HepG2 (cell line): Measurements from ENCODE around the gene TPPP2. TPM values are rescaled to one million over a fixed set of nuclear protein-coding genes. Genes with fewer than 3 reads are reported as not detected.
A peak's percentile ranks its signal among the peaks of the same experiment; 100 is the strongest.

Source experiments
- ARNT ChIP-seq: fragments of 450-650 bp; IDR thresholded peaks from 2 replicates; pipeline ENCODE4 v1.6.1; 2017
- ESRRA ChIP-seq: sonication (generic); formaldehyde crosslinking; IDR thresholded peaks from 2 replicates; pipeline ENCODE4 v1.5.1; 2020; ENCODE audit warnings: mild to moderate bottlenecking, low read depth, missing genetic modification reagents
- GATAD2A ChIP-seq: IDR thresholded peaks from 2 replicates; pipeline ENCODE4 v1.6.1; 2016
- ISX ChIP-seq: sonication (generic); formaldehyde crosslinking; conservative IDR thresholded peaks from 2 replicates; pipeline ENCODE4 v1.5.0; 2020; ENCODE audit warnings: missing genetic modification reagents
- JUNB ChIP-seq: sonication (generic); formaldehyde crosslinking; IDR thresholded peaks from 2 replicates; pipeline ENCODE4 v1.8.0; 2022; ENCODE audit warnings: missing genetic modification reagents, mild to moderate bottlenecking, borderline replicate concordance
- KAT2B ChIP-seq: fragments of 150-350 bp; IDR thresholded peaks from 2 replicates; pipeline ENCODE4 v1.6.1; 2014; ENCODE audit warnings: low read depth, low read length, borderline replicate concordance
- POLR2G ChIP-seq: fragments of 200-400 bp; formaldehyde crosslinking; IDR thresholded peaks from 2 replicates; pipeline ENCODE4 v1.6.1; 2018; ENCODE audit warnings: mild to moderate bottlenecking, low read depth, low read length, moderate library complexity
- PRDM15 ChIP-seq: sonication (generic); formaldehyde crosslinking; IDR thresholded peaks from 2 replicates; pipeline ENCODE4 v1.4.0; 2020; ENCODE audit warnings: missing genetic modification reagents
- REL ChIP-seq: sonication (generic); formaldehyde crosslinking; conservative IDR thresholded peaks from 2 replicates; pipeline ENCODE4 v1.8.0; 2022; ENCODE audit warnings: mild to moderate bottlenecking, missing genetic modification reagents, moderate library complexity
- SALL2 ChIP-seq: sonication (generic); formaldehyde crosslinking; IDR thresholded peaks from 2 replicates; pipeline ENCODE4 v1.8.1; 2023; ENCODE audit warnings: mild to moderate bottlenecking, missing genetic modification reagents, inconsistent platforms
- SKI ChIP-seq: fragments of 450-650 bp; IDR thresholded peaks from one replicate; pipeline ENCODE4 v1.6.1; 2018; ENCODE audit warnings: mild to moderate bottlenecking; ENCODE audit not compliant: partially characterized antibody
- STAG1 ChIP-seq: sonication (generic); formaldehyde crosslinking; IDR thresholded peaks from 2 replicates; pipeline ENCODE4 v1.4.0; 2020; ENCODE audit warnings: missing genetic modification reagents
- TBX3 ChIP-seq: fragments of 450-650 bp; IDR thresholded peaks from 2 replicates; pipeline ENCODE4 v1.6.1; 2017; ENCODE audit warnings: antibody characterized with exemption, mild to moderate bottlenecking, inconsistent platforms, borderline replicate concordance
- TCF7 ChIP-seq: sonication (generic); IDR thresholded peaks from 2 replicates; pipeline ENCODE4 v1.6.1; 2016; ENCODE audit warnings: antibody characterized with exemption, low read depth
- THAP11 ChIP-seq: IDR thresholded peaks from 2 replicates; pipeline ENCODE4 v1.6.1; 2016; ENCODE audit warnings: missing biosample characterization, missing genetic modification reagents
- ZNF33B ChIP-seq: sonication (generic); formaldehyde crosslinking; IDR thresholded peaks from 2 replicates; pipeline ENCODE4 v1.5.1; 2020; ENCODE audit warnings: mild to moderate bottlenecking, missing genetic modification reagents
- ZNF547 ChIP-seq: sonication (generic); formaldehyde crosslinking; IDR thresholded peaks from 2 replicates; pipeline ENCODE4 v1.5.1; 2020; ENCODE audit warnings: mild to moderate bottlenecking, missing genetic modification reagents
- ZNF569 ChIP-seq: sonication (generic); formaldehyde crosslinking; IDR thresholded peaks from 2 replicates; pipeline ENCODE4 v1.5.0; 2020; ENCODE audit warnings: mild to moderate bottlenecking, missing genetic modification reagents, moderate library complexity, borderline replicate concordance
- ZNF619 ChIP-seq: sonication (generic); formaldehyde crosslinking; IDR thresholded peaks from 2 replicates; pipeline ENCODE4 v1.4.0; 2020; ENCODE audit warnings: mild to moderate bottlenecking, missing genetic modification reagents
- ZNF784 ChIP-seq: sonication (generic); formaldehyde crosslinking; IDR thresholded peaks from 2 replicates; pipeline ENCODE4 v1.5.1; 2020; ENCODE audit warnings: missing genetic modification reagents, mild to moderate bottlenecking, borderline replicate concordance
- polyA plus RNA-seq, 8 experiments: library from polyadenylated mRNA; depleted of rRNA in 3 of 8; stranded (reverse) in 7 of 8; unstranded in 1 of 8; fragments of >200 nt; fragmentation: Illumina TruSeq in 4 of 8; extraction: Trizol in 4 of 8; gene quantifications; 2 replicates each; pipeline versions ENCODE4 v1.2.1 to v1.2.3, GENCODE V29; 2011 to 2016; ENCODE audit warnings: low read depth in 4 of 8, missing spikeins in 1 of 8, mixed read lengths in 1 of 8; ENCODE audit not compliant: insufficient read depth in 1 of 8
- total RNA-seq, 5 experiments: library from RNA; depleted of rRNA; stranded (reverse); fragments of >200 nt; fragmentation: Illumina TruSeq; extraction: Trizol; gene quantifications; 2 replicates each; pipeline ENCODE4 v1.2.3, GENCODE V29; 2016; ENCODE audit warnings: low read depth in 1 of 5
- TF ChIP-seq, protein P1 (sequence below): IDR thresholded peaks from 2 replicates; pipeline ENCODE4 v1.6.1; 2016; ENCODE audit warnings: mild to moderate bottlenecking
- TF ChIP-seq, protein P2 (sequence below): sonication (generic); formaldehyde crosslinking; IDR thresholded peaks from 2 replicates; pipeline ENCODE4 v1.4.0; 2020; ENCODE audit warnings: missing genetic modification reagents, mild to moderate bottlenecking, borderline replicate concordance

TPPP2 gene
- total and polyA plus RNA-seq, 2 of the 13 experiments (the other 11 are each of a cell fraction or from before 2014, with no cell fraction given): 0.58 to 4.2 TPM

DNA sequence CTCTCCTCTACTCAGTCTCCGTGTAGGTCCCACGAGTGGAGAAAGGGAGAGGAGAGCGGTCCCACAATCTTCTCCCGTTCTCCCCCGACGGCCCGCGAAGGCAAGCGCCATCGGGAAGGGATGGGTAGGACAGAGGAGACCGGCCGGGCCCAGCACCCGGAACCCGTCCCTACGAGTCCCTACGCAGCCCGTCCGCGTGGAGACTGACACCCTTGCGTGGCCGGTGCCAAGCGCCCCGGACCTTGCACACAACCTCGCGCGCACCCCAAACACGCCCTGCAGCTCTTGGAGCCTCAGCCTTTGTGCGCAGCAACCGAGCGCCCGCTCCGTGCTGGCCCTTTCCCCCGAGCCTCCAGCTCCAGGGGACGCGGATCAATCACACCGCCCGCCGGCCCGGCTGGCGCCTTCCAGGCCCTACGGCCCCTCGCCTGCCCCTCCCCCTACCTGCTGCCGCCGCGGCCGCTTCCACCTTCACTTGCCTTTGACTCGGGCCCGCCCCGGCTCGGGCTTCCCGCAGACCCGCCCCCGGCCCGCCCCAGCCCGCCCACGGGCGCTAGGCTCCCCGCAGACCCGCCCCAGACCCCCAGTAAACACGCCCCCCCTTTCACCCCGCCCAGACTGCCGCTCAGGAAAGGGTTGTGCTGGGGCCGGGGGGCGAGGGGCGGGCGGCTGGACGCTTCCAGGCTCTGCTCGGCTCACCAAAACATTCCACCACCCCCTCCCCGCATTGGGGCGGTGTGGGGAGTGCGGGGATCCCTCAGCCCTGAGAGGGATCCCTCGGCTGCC lies 5.2 kb upstream of the TPPP2 start, which contains the start of gene NDRG2 (continued):
- peak; percentile 80 for TF ChIP-seq POLR2G
- TF ChIP-seq ARNT: no peak
- TF ChIP-seq ZNF784 (CRISPR knock-in tag): 0 out of 2 replicates have a peak, but pooled peaks have one; percentile 17
- TF ChIP-seq REL (CRISPR knock-in tag): no peak
- TF ChIP-seq GATAD2A (CRISPR knock-in tag): peak; percentile 46; the same call in 1 of the 2 replicates
- TF ChIP-seq THAP11 (CRISPR knock-in tag): peak; percentile 62
- TF ChIP-seq ZNF569 (CRISPR knock-in tag): no peak
- TF ChIP-seq KAT2B: no peak
- TF ChIP-seq SKI: peak; percentile 72
- TF ChIP-seq STAG1 (CRISPR knock-in tag): 0 out of 2 replicates have a peak, but pooled peaks have one; percentile 10
- no peak for TF ChIP-seq ESRRA (CRISPR knock-in tag)
- TF ChIP-seq, protein P1, sequence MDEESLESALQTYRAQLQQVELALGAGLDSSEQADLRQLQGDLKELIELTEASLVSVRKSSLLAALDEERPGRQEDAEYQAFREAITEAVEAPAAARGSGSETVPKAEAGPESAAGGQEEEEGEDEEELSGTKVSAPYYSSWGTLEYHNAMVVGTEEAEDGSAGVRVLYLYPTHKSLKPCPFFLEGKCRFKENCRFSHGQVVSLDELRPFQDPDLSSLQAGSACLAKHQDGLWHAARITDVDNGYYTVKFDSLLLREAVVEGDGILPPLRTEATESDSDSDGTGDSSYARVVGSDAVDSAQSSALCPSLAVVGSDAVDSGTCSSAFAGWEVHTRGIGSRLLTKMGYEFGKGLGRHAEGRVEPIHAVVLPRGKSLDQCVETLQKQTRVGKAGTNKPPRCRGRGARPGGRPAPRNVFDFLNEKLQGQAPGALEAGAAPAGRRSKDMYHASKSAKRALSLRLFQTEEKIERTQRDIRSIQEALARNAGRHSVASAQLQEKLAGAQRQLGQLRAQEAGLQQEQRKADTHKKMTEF (CRISPR knock-in tag): peak; percentile 87
- TF ChIP-seq SALL2 (CRISPR knock-in tag): peak; percentile 71
- TF ChIP-seq ZNF33B (CRISPR knock-in tag): no peak
- TF ChIP-seq PRDM15 (CRISPR knock-in tag): peak; percentile 54; the same call in 1 of the 2 replicates
- peak; percentile 89 for TF ChIP-seq TCF7
- peak; percentile 56; the same call in 1 of the 2 replicates for TF ChIP-seq ISX (CRISPR knock-in tag)
- peak; percentile 53; the same call in 1 of the 2 replicates for TF ChIP-seq ZNF547 (CRISPR knock-in tag)
- TF ChIP-seq, protein P2, sequence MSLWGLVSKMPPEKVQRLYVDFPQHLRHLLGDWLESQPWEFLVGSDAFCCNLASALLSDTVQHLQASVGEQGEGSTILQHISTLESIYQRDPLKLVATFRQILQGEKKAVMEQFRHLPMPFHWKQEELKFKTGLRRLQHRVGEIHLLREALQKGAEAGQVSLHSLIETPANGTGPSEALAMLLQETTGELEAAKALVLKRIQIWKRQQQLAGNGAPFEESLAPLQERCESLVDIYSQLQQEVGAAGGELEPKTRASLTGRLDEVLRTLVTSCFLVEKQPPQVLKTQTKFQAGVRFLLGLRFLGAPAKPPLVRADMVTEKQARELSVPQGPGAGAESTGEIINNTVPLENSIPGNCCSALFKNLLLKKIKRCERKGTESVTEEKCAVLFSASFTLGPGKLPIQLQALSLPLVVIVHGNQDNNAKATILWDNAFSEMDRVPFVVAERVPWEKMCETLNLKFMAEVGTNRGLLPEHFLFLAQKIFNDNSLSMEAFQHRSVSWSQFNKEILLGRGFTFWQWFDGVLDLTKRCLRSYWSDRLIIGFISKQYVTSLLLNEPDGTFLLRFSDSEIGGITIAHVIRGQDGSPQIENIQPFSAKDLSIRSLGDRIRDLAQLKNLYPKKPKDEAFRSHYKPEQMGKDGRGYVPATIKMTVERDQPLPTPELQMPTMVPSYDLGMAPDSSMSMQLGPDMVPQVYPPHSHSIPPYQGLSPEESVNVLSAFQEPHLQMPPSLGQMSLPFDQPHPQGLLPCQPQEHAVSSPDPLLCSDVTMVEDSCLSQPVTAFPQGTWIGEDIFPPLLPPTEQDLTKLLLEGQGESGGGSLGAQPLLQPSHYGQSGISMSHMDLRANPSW (CRISPR knock-in tag): no peak
- TF ChIP-seq JUNB: no peak
- peak; percentile 38; the same call in 1 of the 2 replicates for TF ChIP-seq TBX3
- no peak for TF ChIP-seq ZNF619 (CRISPR knock-in tag)
